Sigmoid colon (tissue), 7 donors: ENCODE data around the gene USH2A. TPM values are rescaled to one million over a fixed set of nuclear protein-coding genes. Genes with fewer than 3 reads are reported as not detected.

Experiments used
- DNase-seq: peaks from one replicate; pipeline ENCODE4 v3.0.0-alpha.2; 2019
- H3K27ac ChIP-seq, 4 donors: fragments of 200-600 bp; sonication (generic); one replicate each; pipeline ENCODE4 v1.5.1; 2016 to 2019; ENCODE audit warnings: mild to moderate bottlenecking in 1 of 4
- H3K27me3 ChIP-seq, 3 donors: fragments of 200-600 bp; sonication (generic); one replicate each; pipeline ENCODE4 v1.5.1; 2019; ENCODE audit warnings: mild to moderate bottlenecking in 1 of 3
- H3K36me3 ChIP-seq, 4 donors: fragments of 200-600 bp; sonication (generic); one replicate each; pipeline ENCODE4 v1.5.1; 2016 to 2019
- H3K4me1 ChIP-seq, 4 donors: fragments of 200-600 bp; sonication (generic); one replicate each; pipeline ENCODE4 v1.5.1; 2017 to 2019
- H3K4me3 ChIP-seq, 4 donors: fragments of 200-600 bp; sonication (generic); one replicate each; pipeline ENCODE4 v1.5.1; 2017 to 2019; ENCODE audit warnings: mild to moderate bottlenecking in 2 of 4, moderate library complexity in 1 of 4
- H3K9me3 ChIP-seq, 4 donors: fragments of 200-600 bp in 3 of 4; sonication (generic) in 3 of 4; one replicate each; pipeline versions ENCODE4 v1.5.1 to v1.6.1; 2013 to 2019
- CTCF ChIP-seq, 4 experiments: fragments of 450-650 bp in 3 of 4; fragments of 200-600 bp in 1 of 4; IDR thresholded peaks; one replicate each; pipeline ENCODE4 v1.5.1; 2016 to 2019; ENCODE audit warnings: antibody characterized with exemption in 4 of 4, mild to moderate bottlenecking in 3 of 4, moderate library complexity in 2 of 4
- EP300 ChIP-seq, 4 donors: sonication (generic); formaldehyde crosslinking; IDR thresholded peaks; one replicate each; pipeline ENCODE4 v1.6.1; 2017; ENCODE audit warnings: antibody characterized with exemption in 4 of 4
- POLR2A ChIP-seq, 2 donors: fragments of 450-650 bp; IDR thresholded peaks; one replicate each; pipeline ENCODE4 v1.6.1; 2016; ENCODE audit warnings: antibody characterized with exemption in 2 of 2, mild to moderate bottlenecking in 2 of 2, moderate library complexity in 2 of 2
- POLR2AphosphoS5 ChIP-seq, 4 donors: sonication (generic); formaldehyde crosslinking; IDR thresholded peaks; one replicate each; pipeline ENCODE4 v1.6.1; 2017; ENCODE audit warnings: antibody characterized with exemption in 4 of 4
- WGBS, 2 donors: extraction: QIAGEN DNeasy Blood & Tissue Kit; methylation state at CpG; one replicate each; pipeline ENCODE4 v1.1.7; 2013; 5-methylcytosine and 5-hydroxymethylcytosine counted together
- intact Hi-C: fragments of 100-400 bp; cut with DNase I; formaldehyde crosslinking; loops from one replicate; pipeline ENCODE4 v1.15.1; 2023
- polyA plus RNA-seq, 3 donors: library from polyadenylated mRNA; stranded (reverse); fragments of 200-250 nt; gene quantifications; one replicate each; pipeline ENCODE4 v1.2.3, GENCODE V29; 2013
- total RNA-seq, 4 donors: library from RNA; depleted of rRNA; stranded (reverse); fragments of >200 nt; gene quantifications; one replicate each; pipeline ENCODE4 v1.1.0, GENCODE V29; 2016
- donor health status: healthy with polysubstance abuse.
- donor health status: Bipolar disorder and iron deficiency.
- donor health status: healthy.

USH2A gene
- total and polyA plus RNA-seq, 7 donors, result under 0.01 TPM; not detected in 6

GRCh38 chr1:215767761-215768160, 655.5 kb downstream of the USH2A start:
- no peak for DNase-seq
- Histone ChIP-seq H3K4me1 (no peaks in the 10 kb centered on the region), H3K4me3 (no peak overlapping the region), H3K36me3 (no peaks in the 10 kb centered on the region), H3K27me3 (no peaks in the 10 kb centered on the region), H3K27ac (no peak overlapping the region), H3K9me3 (no peaks in the 10 kb centered on the region)
- WGBS, 2 donors, result 73 to 76% methylated on average over 2 of the region's 2 CpGs
- TF ChIP-seq EP300 (IDR thresholded peaks at IDR 0.05), result no peak
- TF ChIP-seq POLR2AphosphoS5 (IDR thresholded peaks at IDR 0.05), result no peak
- no peak for TF ChIP-seq POLR2A (IDR thresholded peaks at IDR 0.05)
- TF ChIP-seq CTCF (IDR thresholded peaks at IDR 0.05), result no peak
- intact Hi-C loops, result no loop called here

DNA sequence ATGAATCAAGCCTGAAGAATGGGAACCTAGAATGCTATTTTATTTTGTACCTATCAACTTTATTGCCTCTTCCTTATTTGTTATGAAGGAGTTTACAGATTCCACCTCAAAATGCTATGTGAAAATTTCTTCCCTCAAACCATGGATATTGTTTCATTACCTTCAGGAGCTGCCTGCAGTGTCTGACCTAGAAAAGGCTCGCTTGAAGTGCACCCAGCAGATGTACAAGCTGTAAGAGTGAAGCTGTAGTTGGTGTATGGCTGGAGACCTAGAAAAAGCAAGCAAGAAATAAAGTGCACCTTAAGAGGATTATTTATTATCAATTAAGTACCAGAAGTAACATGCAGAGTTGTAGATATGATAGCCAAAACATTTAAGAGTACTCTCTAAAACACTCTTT, 656.7 kb downstream of the USH2A start:
- no peak for DNase-seq
- intact Hi-C loops, result no loop called here
- no peaks in the 10 kb centered on the region for H3K4me1 ChIP-seq
- no peaks in the 10 kb centered on the region for H3K27me3 ChIP-seq
- no peak overlapping the region for H3K4me3 ChIP-seq
- H3K36me3 ChIP-seq, result no peaks in the 10 kb centered on the region
- WGBS, 2 donors, result 29 to 58% methylated on average over 1 of the region's 1 CpG
- H3K27ac ChIP-seq, result no peak overlapping the region
- no peak for TF ChIP-seq POLR2A (IDR thresholded peaks at IDR 0.05)
- no peak for TF ChIP-seq EP300 (IDR thresholded peaks at IDR 0.05)
- TF ChIP-seq CTCF (IDR thresholded peaks at IDR 0.05), result no peak
- no peak for TF ChIP-seq POLR2AphosphoS5 (IDR thresholded peaks at IDR 0.05)
- no peaks in the 10 kb centered on the region for H3K9me3 ChIP-seq

DNA sequence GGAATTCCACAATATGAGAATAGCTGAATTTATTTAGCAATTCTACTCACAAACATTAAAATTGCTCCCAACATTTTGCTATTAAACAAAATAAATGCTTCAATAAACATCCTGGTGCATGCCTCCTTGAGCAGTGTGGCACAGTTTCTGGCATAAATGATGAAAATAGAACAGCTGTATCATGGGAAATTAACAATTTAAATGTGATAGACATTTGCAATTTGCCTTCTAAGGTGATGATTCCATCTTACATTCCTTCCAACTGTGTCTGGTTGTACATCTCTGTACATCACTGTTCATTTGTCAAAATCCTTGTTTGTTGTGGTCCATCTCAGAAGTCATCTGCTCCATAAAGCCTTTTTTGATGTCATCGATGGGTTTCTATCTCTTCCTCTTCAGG, 657.4 kb downstream of the USH2A start:
- H3K27ac ChIP-seq, result no peak overlapping the region
- no peak for TF ChIP-seq POLR2A (IDR thresholded peaks at IDR 0.05)
- TF ChIP-seq POLR2AphosphoS5 (IDR thresholded peaks at IDR 0.05), result no peak
- TF ChIP-seq CTCF (IDR thresholded peaks at IDR 0.05), result no peak
- no peak for TF ChIP-seq EP300 (IDR thresholded peaks at IDR 0.05)
- no peak for DNase-seq
- intact Hi-C loops, result no loop called here
- no peaks in the 10 kb centered on the region for H3K27me3 ChIP-seq
- 88 to 94% methylated on average over 1 of the region's 1 CpG for WGBS, 2 donors
- H3K4me3 ChIP-seq, result no peak overlapping the region
- no peaks in the 10 kb centered on the region for H3K36me3 ChIP-seq
- no peaks in the 10 kb centered on the region for H3K9me3 ChIP-seq
- no peaks in the 10 kb centered on the region for H3K4me1 ChIP-seq

- 80 to 86% methylated on average over 2 of the region's 2 CpGs for WGBS, 2 donors
- Histone ChIP-seq H3K4me1 (no peaks in the 10 kb centered on the region), H3K4me3 (no peak overlapping the region), H3K9me3 (no peaks in the 10 kb centered on the region), H3K27me3 (no peaks in the 10 kb centered on the region), H3K36me3 (no peaks in the 10 kb centered on the region), H3K27ac (no peak overlapping the region)
- DNase-seq, result no peak
- intact Hi-C loops, result no loop called here
- no peak for TF ChIP-seq POLR2AphosphoS5 (IDR thresholded peaks at IDR 0.05)
- TF ChIP-seq POLR2A (IDR thresholded peaks at IDR 0.05), result no peak
- no peak for TF ChIP-seq EP300 (IDR thresholded peaks at IDR 0.05)
- no peak for TF ChIP-seq CTCF (IDR thresholded peaks at IDR 0.05)
These were observed 661.8 kb downstream of the USH2A start for GRCh38 chr1:215761446-215761845.

- TF ChIP-seq EP300 (IDR thresholded peaks at IDR 0.05) (no peak), POLR2AphosphoS5 (IDR thresholded peaks at IDR 0.05) (no peak), CTCF (IDR thresholded peaks at IDR 0.05) (no peak), POLR2A (IDR thresholded peaks at IDR 0.05) (no peak)
- H3K9me3 ChIP-seq, result no peaks in the 10 kb centered on the region
- 59 to 83% methylated on average over 4 of the region's 4 CpGs for WGBS, 2 donors
These were observed 669.1 kb downstream of the USH2A start for GRCh38 chr1:215754112-215754511.

More at GRCh38 chr1:215754112-215754511, 669.1 kb downstream of the USH2A start:
- no peaks in the 10 kb centered on the region for H3K27me3 ChIP-seq
- no peak for DNase-seq
- no peaks in the 10 kb centered on the region for H3K4me1 ChIP-seq
- H3K27ac ChIP-seq, result no peak overlapping the region
- intact Hi-C loops, result no loop called here
- no peaks in the 10 kb centered on the region for H3K36me3 ChIP-seq
- H3K4me3 ChIP-seq, result no peak overlapping the region
